ENCODE data around the gene GLOD5. TPM values are rescaled to one million over a fixed set of nuclear protein-coding genes. Genes with fewer than 3 reads are reported as not detected.

The GLOD5 gene
- total RNA-seq, 1 donor from 2014 or later, result not detected

- intact Hi-C loops (cut with DNase I), result no loop called here
- ATAC-seq (ENCODE audit: poor library complexity) (no peak), DNase-seq (no peak)
These were observed 28.0 kb downstream of the GLOD5 start for GRCh38 chrX:48789366-48790220.

GRCh38 chrX:48790477-48790876 lies 28.9 kb downstream of the GLOD5 start:
- ATAC-seq (ENCODE audit: poor library complexity) (no peak), DNase-seq (no peak)
- intact Hi-C loops (cut with DNase I), result no loop called here

- no peak for DNase-seq
- intact Hi-C loops (cut with DNase I), result no loop called here
- ATAC-seq (ENCODE audit: poor library complexity), result no peak
These were observed 29.7 kb downstream of the GLOD5 start for GRCh38 chrX:48791063-48791820.

- no peak for DNase-seq
- ATAC-seq (ENCODE audit: poor library complexity), result no peak
- intact Hi-C loops (cut with DNase I), result no loop called here
These were observed 30.7 kb downstream of the GLOD5 start for GRCh38 chrX:48792219-48792618.

- ATAC-seq (ENCODE audit: poor library complexity), result no peak
- intact Hi-C loops (cut with DNase I), result no loop called here
These were observed 32.4 kb downstream of the GLOD5 start for GRCh38 chrX:48793935-48794334.

GRCh38 chrX:48794340-48794910 lies 32.9 kb downstream of the GLOD5 start:
- ATAC-seq (ENCODE audit: poor library complexity), result no peak
- no peak for DNase-seq
- intact Hi-C loops (cut with DNase I), result no loop called here

More at GRCh38 chrX:48793935-48794334, 32.4 kb downstream of the GLOD5 start:
- no peak for DNase-seq

- no peak for DNase-seq
- intact Hi-C loops (cut with DNase I), result no loop called here
- no peak for ATAC-seq (ENCODE audit: poor library complexity)
These were observed 33.5 kb downstream of the GLOD5 start for GRCh38 chrX:48794911-48795515.

- ATAC-seq (ENCODE audit: poor library complexity) (no peak), DNase-seq (no peak)
- intact Hi-C loops (cut with DNase I), result no loop called here
These were observed 36.8 kb downstream of the GLOD5 start for GRCh38 chrX:48798318-48798717.

GRCh38 chrX:48800574-48801279 lies 39.2 kb downstream of the GLOD5 start:
- ATAC-seq (ENCODE audit: poor library complexity) (no peak), DNase-seq (no peak)
- intact Hi-C loops (cut with DNase I), result loop anchor here (10.0 kb wide), 1 partner anchor 94 kb away; the partner anchor contains the start of genes PQBP1 and TIMM17B

- ATAC-seq (ENCODE audit: poor library complexity) (peak; percentile 97), DNase-seq (peak; percentile 98)
- intact Hi-C loops (cut with DNase I), result loop anchor here (10.0 kb wide), 1 partner anchor 93 kb away; the partner anchor contains the start of genes PQBP1 and TIMM17B
These were observed 39.9 kb downstream of the GLOD5 start, which contains the start of gene HDAC6 for GRCh38 chrX:48801280-48802088. TSS of gene HDAC6 (plus strand) at chrX:48802067. CDS start at chrX:48802693, 626 bp downstream.

GRCh38 chrX:48802089-48802904 lies 40.8 kb downstream of the GLOD5 start:
- peak; percentile 88 for DNase-seq
- intact Hi-C loops (cut with DNase I), result loop anchor here (10.0 kb wide), 1 partner anchor 93 kb away; the partner anchor contains the start of genes PQBP1 and TIMM17B
- ATAC-seq (ENCODE audit: poor library complexity), result peak; percentile 67

- ATAC-seq (ENCODE audit: poor library complexity) (no peak), DNase-seq (no peak)
- intact Hi-C loops (cut with DNase I), result loop anchor here (10.0 kb wide), 1 partner anchor 92 kb away; the partner anchor contains the start of genes PQBP1 and TIMM17B
These were observed 41.3 kb downstream of the GLOD5 start for GRCh38 chrX:48802905-48803200.

- DNase-seq, result no peak
- ATAC-seq (ENCODE audit: poor library complexity), result no peak
- intact Hi-C loops (cut with DNase I), result loop anchor here (10.0 kb wide), 1 partner anchor 89 kb away; the partner anchor contains the start of genes PQBP1 and TIMM17B
These were observed 44.5 kb downstream of the GLOD5 start for GRCh38 chrX:48806081-48806480.

GRCh38 chrX:48813644-48814043 lies 52.1 kb downstream of the GLOD5 start:
- no peak for DNase-seq
- ATAC-seq (ENCODE audit: poor library complexity), result no peak
- intact Hi-C loops (cut with DNase I), result no loop called here

- ATAC-seq (ENCODE audit: poor library complexity), result no peak
- intact Hi-C loops (cut with DNase I), result no loop called here
These were observed 53.2 kb downstream of the GLOD5 start for GRCh38 chrX:48814722-48815121.

GRCh38 chrX:48815266-48815665 lies 53.7 kb downstream of the GLOD5 start:
- DNase-seq (no peak), ATAC-seq (ENCODE audit: poor library complexity) (no peak)
- intact Hi-C loops (cut with DNase I), result no loop called here

More at GRCh38 chrX:48814722-48815121, 53.2 kb downstream of the GLOD5 start:
- DNase-seq, result no peak
